PFSK-1 (cell line): ENCODE data around the gene KLF16.

Experiments used
- FOXP2 ChIP-seq: optimal IDR thresholded peaks from 2 replicates; pipeline ENCODE3; 2011; ENCODE audit warnings: borderline replicate concordance, control low read depth, inconsistent platforms; ENCODE audit not compliant: insufficient read depth; ENCODE audit errors: extremely low read length, extremely low read depth
- POLR2AphosphoS5 ChIP-seq: IDR thresholded peaks from 2 replicates; pipeline ENCODE4 v1.6.1; 2012; ENCODE audit warnings: low read depth, mild to moderate bottlenecking, control low read depth, low read length, moderate library complexity
- REST ChIP-seq, 2 experiments: IDR thresholded peaks; 2 replicates each; pipeline versions ENCODE4 v1.6.1 to v1.8.0; 2011 to 2012; ENCODE audit warnings: low read depth in 2 of 2, low read length in 2 of 2, control low read depth in 1 of 2, inconsistent platforms in 1 of 2, mild to moderate bottlenecking in 1 of 2, moderate library complexity in 1 of 2; ENCODE audit not compliant: insufficient read depth in 1 of 2
- SIN3A ChIP-seq: IDR thresholded peaks from 2 replicates; pipeline ENCODE4 v1.6.1; 2012; ENCODE audit warnings: mild to moderate bottlenecking, low read length, moderate library complexity, borderline replicate concordance; ENCODE audit not compliant: insufficient read depth
- TAF1 ChIP-seq: IDR thresholded peaks from 2 replicates; pipeline ENCODE4 v1.6.1; 2012; ENCODE audit warnings: low read length, control low read depth, borderline replicate concordance; ENCODE audit not compliant: insufficient read depth

Gene KLF16

DNA sequence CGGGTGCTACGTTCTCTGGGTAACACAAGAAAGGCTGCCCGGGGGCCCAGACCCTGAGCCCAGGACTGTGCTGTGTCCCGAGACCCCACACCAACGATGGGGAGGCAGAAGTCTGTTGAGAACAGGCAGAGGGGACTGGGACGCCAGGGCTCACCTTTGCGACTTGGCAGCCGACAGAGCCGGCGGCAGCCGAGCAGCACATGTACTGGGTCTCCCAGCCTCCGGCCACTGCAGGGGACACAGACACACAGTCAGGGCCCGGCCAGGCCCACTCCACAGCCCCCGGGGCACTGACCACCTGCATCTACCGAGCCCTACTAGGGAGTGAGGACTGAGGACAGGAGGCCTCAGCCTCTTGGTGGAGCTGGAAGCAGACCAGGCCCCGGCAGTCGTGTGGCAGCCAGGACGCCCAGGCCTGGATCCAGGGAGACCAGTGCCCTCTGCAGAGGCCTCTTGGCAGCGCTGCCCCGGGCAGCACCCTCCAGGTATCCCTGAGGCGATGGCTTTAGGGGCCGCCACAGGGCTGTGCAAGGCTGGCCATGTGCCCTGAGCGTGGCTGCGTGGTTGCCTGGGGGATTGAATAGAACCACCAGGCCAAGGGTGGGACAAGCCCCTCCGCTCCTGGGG lies 45.7 kb downstream of the KLF16 start:
- TF ChIP-seq REST (IDR thresholded peaks at IDR 0.05; ENCODE audit: insufficient read depth in 1 of 2, low read depth in 2 of 2, low read length in 2 of 2) = no peak
- TF ChIP-seq TAF1 = no peak
- TF ChIP-seq POLR2AphosphoS5 = no peak
- TF ChIP-seq SIN3A = no peak
- TF ChIP-seq FOXP2 = no peak

DNA sequence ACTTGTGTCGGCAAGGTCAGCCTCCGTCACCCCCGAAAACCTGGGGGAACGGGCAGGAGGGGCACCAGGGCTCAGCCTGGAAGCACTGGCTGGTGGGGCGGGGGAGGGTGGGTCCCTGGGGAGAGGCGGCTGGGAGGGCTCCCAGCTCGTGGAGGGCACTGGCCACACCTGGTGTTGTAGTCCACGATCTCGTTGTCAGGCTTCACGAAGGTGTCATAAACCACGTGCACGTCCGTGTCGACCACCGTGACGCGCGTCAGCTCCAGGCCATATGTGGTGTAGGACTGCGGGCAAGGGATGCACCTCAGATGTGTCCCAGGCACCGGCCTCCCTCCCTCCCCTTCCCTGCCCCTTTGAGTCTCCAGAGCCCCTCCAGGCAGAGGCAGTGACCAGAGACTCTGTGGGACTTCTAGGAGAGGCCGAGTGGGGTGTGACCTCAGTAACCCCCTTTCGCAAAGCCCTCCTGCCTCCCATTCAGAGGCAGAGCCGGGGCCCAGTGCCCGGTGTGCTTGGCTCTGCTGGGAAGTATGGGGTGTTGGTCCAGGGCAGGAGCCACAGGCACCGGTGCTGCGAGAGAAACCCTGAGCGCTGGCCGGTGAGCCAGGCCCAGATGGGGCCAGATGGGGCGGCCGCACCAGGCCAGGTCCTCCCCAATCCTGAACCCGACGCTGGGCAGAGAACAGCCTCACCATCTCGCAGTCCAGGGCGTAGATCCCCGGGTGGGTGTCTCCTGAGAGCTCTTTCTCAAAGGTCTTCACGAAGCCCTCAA lies 46.7 kb downstream of the KLF16 start:
- no peak for TF ChIP-seq FOXP2
- TF ChIP-seq TAF1 = no peak
- no peak for TF ChIP-seq SIN3A

- TF ChIP-seq REST (IDR thresholded peaks at IDR 0.05; ENCODE audit: insufficient read depth in 1 of 2, low read depth in 2 of 2, low read length in 2 of 2) (no peak), TAF1 (no peak), POLR2AphosphoS5 (no peak), FOXP2 (no peak), SIN3A (no peak)
Observed at GRCh38 chr19:1815605-1816529, 47.5 kb downstream of the KLF16 start.

DNA sequence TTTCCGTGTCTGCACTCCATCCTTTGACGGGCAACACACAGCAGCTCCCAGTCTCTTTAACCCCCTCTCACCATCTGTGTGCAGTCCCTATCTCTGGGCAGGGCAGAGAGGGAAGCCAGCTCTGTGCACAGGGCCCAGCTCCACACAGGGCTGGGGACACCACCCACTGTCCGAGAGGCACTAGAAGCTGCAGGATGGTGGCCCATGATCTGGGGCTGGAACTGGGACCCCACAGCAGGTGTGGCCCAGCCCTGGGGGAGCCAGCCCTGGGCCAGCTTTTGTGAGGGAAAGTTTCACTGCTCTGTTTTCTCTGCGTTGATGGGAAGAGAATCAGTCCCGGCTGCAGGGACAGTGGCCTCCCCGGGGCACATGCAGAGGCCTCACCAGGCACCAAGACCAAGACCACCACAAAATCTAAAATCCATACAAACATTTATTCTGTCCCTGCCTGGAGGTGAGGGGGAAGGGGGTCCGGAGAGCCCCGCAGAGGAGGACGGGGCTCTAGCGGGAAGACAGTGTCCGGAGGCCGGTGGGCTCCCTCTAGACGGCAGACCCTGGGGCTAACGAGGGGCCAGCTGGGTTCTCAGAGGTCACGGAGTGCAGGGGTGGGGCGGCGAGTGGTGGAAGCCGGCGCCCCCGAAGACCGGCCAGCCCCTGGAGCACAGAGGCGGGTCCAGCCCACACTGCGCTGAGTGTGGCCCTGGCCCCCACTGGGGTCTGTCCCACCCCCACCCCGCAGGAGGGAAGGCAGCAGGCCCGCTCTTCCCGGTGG lies 48.4 kb downstream of the KLF16 start:
- TF ChIP-seq FOXP2 (no peak), POLR2AphosphoS5 (no peak), SIN3A (no peak), TAF1 (no peak), REST (IDR thresholded peaks at IDR 0.05; ENCODE audit: insufficient read depth in 1 of 2, low read depth in 2 of 2, low read length in 2 of 2) (no peak)

- TF ChIP-seq FOXP2 (no peak), SIN3A (no peak), POLR2AphosphoS5 (0 out of 2 replicates have a peak, but pooled peaks have one; percentile 11), REST (IDR thresholded peaks at IDR 0.05; ENCODE audit: insufficient read depth in 1 of 2, low read depth in 2 of 2, low read length in 2 of 2) (no peak), TAF1 (no peak)
Observed at GRCh38 chr19:1814391-1814790, 49.0 kb downstream of the KLF16 start.
